HCT116 (cell line): ENCODE data around the gene METTL25. TPM values are rescaled to one million over a fixed set of nuclear protein-coding genes. Genes with fewer than 3 reads are reported as not detected.

ENCODE experiments used
- ATAC-seq: fragments of 200-7000 bp; cut with Tn5 transposase; 2 replicates; pipeline ENCODE4 v1.9.1; 2020; ENCODE audit warnings: mild to moderate bottlenecking, moderate library complexity
- BruUV-seq: library from RNA; stranded (reverse); fragments of 400-500 nt; replicated peaks from 2 replicates; lab custom pipeline; 2021; lab: Mats Ljungman, UMichigan
- CTCF ChIA-PET: fragments of 300-600 bp; sonication (Branson Sonifier 250); formaldehyde crosslinking; loops from one replicate; lab custom pipeline; 2021; ENCODE audit warnings: antibody characterized with exemption; lab: Charles Lee
- POLR2A ChIA-PET: fragments of 300-600, 350-600 bp; sonication (Branson Sonifier 250); formaldehyde crosslinking; loops from one replicate; lab custom pipeline; 2021; ENCODE audit warnings: antibody characterized with exemption; lab: Charles Lee
- RAD21 ChIA-PET, 2 experiments: fragments of 300-600 bp; sonication (Branson Sonifier 250); formaldehyde crosslinking; loops; one replicate each; lab custom pipeline; 2023; ENCODE audit warnings: low total read pairs in 2 of 2; ENCODE audit not compliant: uncharacterized antibody in 2 of 2, unreplicated experiment in 2 of 2, low non-redundant PET in 1 of 2; lab: Charles Lee
- DNase-seq: peaks from one replicate; pipeline ENCODE4 v3.0.0-alpha.2; 2010; ENCODE audit warnings: low read depth, low spot score
- H2AFZ ChIP-seq: fragments of 200-600 bp; shearing (Covaris generic), sonication (generic); 2 replicates; pipeline ENCODE4 v1.6.1; 2017; ENCODE audit warnings: low read depth, mixed run types, mixed read lengths, antibody characterized with exemption, low read length; ENCODE audit not compliant: poor library complexity, severe bottlenecking
- H3K27ac ChIP-seq: 2 replicates; pipeline ENCODE4 v1.5.1; 2012; ENCODE audit warnings: low read depth, low read length
- H3K27me3 ChIP-seq: fragments of 200-600 bp; sonication (generic); 2 replicates; pipeline ENCODE4 v1.6.1; 2016; ENCODE audit warnings: mixed run types, low read length, mixed read lengths; ENCODE audit not compliant: insufficient read depth
- H3K36me3 ChIP-seq, 2 experiments: fragments of 200-500 bp in 1 of 2; fragments of 200-600 bp in 1 of 2; sonication (Bioruptor generic) in 1 of 2; sonication (generic) in 1 of 2; 2 replicates each; pipeline versions ENCODE4 v1.5.1 to v1.6.1; 2014 to 2016; ENCODE audit warnings: low read length in 2 of 2, inconsistent platforms in 1 of 2, mixed read lengths in 1 of 2, mixed run types in 1 of 2; ENCODE audit not compliant: insufficient read depth in 2 of 2, control insufficient read depth in 1 of 2
- H3K4me1 ChIP-seq, 2 experiments: fragments of 200-600 bp in 1 of 2; sonication (generic) in 1 of 2; 2 replicates each; pipeline versions ENCODE4 v1.5.1 to v1.6.1; 2012 to 2017; ENCODE audit warnings: low read length in 2 of 2, inconsistent platforms in 1 of 2, mild to moderate bottlenecking in 1 of 2, mixed read lengths in 1 of 2, mixed run types in 1 of 2, moderate library complexity in 1 of 2; ENCODE audit not compliant: insufficient read depth in 2 of 2, control insufficient read depth in 1 of 2
- H3K4me2 ChIP-seq: fragments of 200-600 bp; sonication (generic); 2 replicates; pipeline ENCODE4 v1.6.1; 2017; ENCODE audit warnings: mixed run types, low read length, mixed read lengths
- H3K4me3 ChIP-seq, 2 experiments: fragments of 200-600 bp in 1 of 2; sonication (generic) in 1 of 2; replicated peaks in 1 of 2; 2 replicates each; pipeline ENCODE4 v1.5.1; 2011 to 2016; ENCODE audit warnings: low read length in 2 of 2, control low read depth in 1 of 2, low read depth in 1 of 2, mild to moderate bottlenecking in 1 of 2, mixed read lengths in 1 of 2, mixed run types in 1 of 2
- H3K79me2 ChIP-seq: fragments of 200-600 bp; sonication (generic); 2 replicates; pipeline ENCODE4 v1.6.1; 2017; ENCODE audit warnings: mild to moderate bottlenecking, mixed run types, low read length, moderate library complexity, mixed read lengths; ENCODE audit not compliant: insufficient read depth
- H3K9ac ChIP-seq: fragments of 200-600 bp; sonication (generic); 2 replicates; pipeline ENCODE4 v1.6.1; 2016; ENCODE audit warnings: low read length, mixed read lengths
- H3K9me2 ChIP-seq: fragments of 200-600 bp; sonication (generic), shearing (Covaris generic); 2 replicates; pipeline ENCODE4 v1.6.1; 2017; ENCODE audit warnings: mixed run types, mild to moderate bottlenecking, moderate library complexity; ENCODE audit not compliant: insufficient read depth
- H3K9me3 ChIP-seq, 2 experiments: fragments of 200-500 bp in 1 of 2; fragments of 200-600 bp in 1 of 2; sonication (Bioruptor generic) in 1 of 2; sonication (generic) in 1 of 2; 2 replicates each; pipeline ENCODE4 v1.6.1; 2014 to 2017; ENCODE audit warnings: low read length in 2 of 2, mixed read lengths in 2 of 2, inconsistent platforms in 1 of 2, low read depth in 1 of 2, mild to moderate bottlenecking in 1 of 2, mixed run types in 1 of 2, moderate library complexity in 1 of 2; ENCODE audit not compliant: control insufficient read depth in 1 of 2, insufficient read depth in 1 of 2
- H4K20me1 ChIP-seq: fragments of 200-600 bp; sonication (generic), shearing (Covaris generic); 2 replicates; pipeline ENCODE4 v1.6.1; 2017; ENCODE audit warnings: mixed run types, mild to moderate bottlenecking, moderate library complexity; ENCODE audit not compliant: insufficient read depth
- CTCF ChIP-seq, 3 experiments: fragments of 200-600 bp in 1 of 3; sonication (generic) in 1 of 3; IDR thresholded peaks in 2 of 3; conservative IDR thresholded peaks in 1 of 3; 2 replicates each; pipeline ENCODE4 v1.5.1; 2012 to 2017; ENCODE audit warnings: low read depth in 2 of 3, low read length in 2 of 3, antibody characterized with exemption in 1 of 3, borderline replicate concordance in 1 of 3, control low read depth in 1 of 3, mild to moderate bottlenecking in 1 of 3, mixed read lengths in 1 of 3, mixed run types in 1 of 3, moderate library complexity in 1 of 3; ENCODE audit not compliant: insufficient read depth in 1 of 3
- ELF1 ChIP-seq: IDR thresholded peaks from 2 replicates; pipeline ENCODE4 v1.6.1; 2012; ENCODE audit warnings: low read depth, borderline replicate concordance
- EZH2phosphoT487 ChIP-seq: fragments of 200-600 bp; IDR thresholded peaks from 2 replicates; pipeline ENCODE4 v1.6.1; 2018; ENCODE audit warnings: antibody characterized with exemption, borderline replicate concordance
- FOSL1 ChIP-seq: IDR thresholded peaks from 2 replicates; pipeline ENCODE4 v1.6.1; 2012; ENCODE audit warnings: low read depth
- JUND ChIP-seq: IDR thresholded peaks from 2 replicates; pipeline ENCODE4 v1.6.1; 2012
- POLR2A ChIP-seq: IDR thresholded peaks from 2 replicates; pipeline ENCODE4 v1.7.0; 2011; ENCODE audit warnings: borderline replicate concordance; ENCODE audit not compliant: insufficient read depth, insufficient read length; ENCODE audit errors: extremely low read depth
- POLR2AphosphoS5 ChIP-seq: IDR thresholded peaks from 2 replicates; pipeline ENCODE4 v1.6.1; 2011; ENCODE audit warnings: mild to moderate bottlenecking, low read depth, low read length, moderate library complexity
- REST ChIP-seq: IDR thresholded peaks from 2 replicates; pipeline ENCODE4 v1.6.1; 2012; ENCODE audit warnings: low read depth
- SP1 ChIP-seq: IDR thresholded peaks from 2 replicates; pipeline ENCODE4 v1.6.1; 2012; ENCODE audit warnings: low read depth
- SRF ChIP-seq: IDR thresholded peaks from 2 replicates; pipeline ENCODE4 v1.6.1; 2012; ENCODE audit warnings: low read depth
- TCF7L2 ChIP-seq: IDR thresholded peaks from 2 replicates; pipeline ENCODE4 v1.7.0; 2011; ENCODE audit warnings: borderline replicate concordance, inconsistent platforms; ENCODE audit not compliant: insufficient read depth, insufficient read length; ENCODE audit errors: extremely low read depth
- ZBTB33 ChIP-seq: IDR thresholded peaks from 2 replicates; pipeline ENCODE4 v1.6.1; 2011; ENCODE audit warnings: mild to moderate bottlenecking, low read length, moderate library complexity; ENCODE audit not compliant: insufficient replicate concordance; ENCODE audit errors: extremely low read depth
- ZFX ChIP-seq: fragments of 450-650 bp; IDR thresholded peaks from 2 replicates; pipeline ENCODE4 v1.6.1; 2017
- ZNF274 ChIP-seq: fragments of 200-500 bp; sonication (Bioruptor generic); IDR thresholded peaks from 2 replicates; pipeline ENCODE4 v1.6.1; 2014; ENCODE audit warnings: mild to moderate bottlenecking, low read depth, low read length, inconsistent platforms
- intact Hi-C: fragments of 100-400 bp; cut with micrococcal nuclease; formaldehyde crosslinking; loops from 2 replicates; pipeline ENCODE4 v1.10.0; 2022
- total RNA-seq: library from RNA; stranded (reverse); gene quantifications from one replicate; pipeline ENCODE4 v1.2.1, GENCODE V29; 2021; ENCODE audit not compliant: unreplicated experiment

METTL25 gene
- total RNA-seq, 1 experiment from 2014 or later, result 4.4 TPM

- Histone ChIP-seq H3K9me3 (no peaks in the 10 kb centered on the region), H3K4me3 (no peak overlapping the region), H3K79me2 (no peaks in the 10 kb centered on the region), H3K4me2 (no peak overlapping the region), H3K27me3 (no peaks in the 10 kb centered on the region), H3K27ac (no peak overlapping the region), H2AFZ (no peak overlapping the region), H3K9me2 (no peaks in the 10 kb centered on the region), H3K36me3 (no peaks in the 10 kb centered on the region), H3K9ac (no peak overlapping the region), H3K4me1 (no peaks in the 10 kb centered on the region), H4K20me1 (no peaks in the 10 kb centered on the region)
- RAD21 ChIA-PET, result no interaction called here
- TF ChIP-seq SRF (no peak), JUND (no peak), ZBTB33 (no peak), REST (no peak), ELF1 (no peak), ZFX (no peak), ZNF274 (no peak), POLR2AphosphoS5 (no peak), SP1 (no peak), POLR2A (no peak), TCF7L2 (no peak), EZH2phosphoT487 (no peak), FOSL1 (no peak), CTCF (IDR thresholded peaks at IDR 0.05 in 2 of 3, conservative IDR thresholded peaks at IDR 0.05 in 1 of 3; ENCODE audit: borderline replicate concordance in 1 of 3, insufficient read depth in 1 of 3, low read depth in 2 of 3, low read length in 2 of 3) (no peak)
- CTCF ChIA-PET, result interaction anchor here (1.3 kb wide), 1 partner anchor 684 kb away, joined by 4 read pairs; no protein-coding TSS in a partner anchor
- POLR2A ChIA-PET, result no interaction called here
- no peak for DNase-seq
- no peak for ATAC-seq
- intact Hi-C loops, result loop anchor here (1.0 kb wide), 1 partner anchor 684 kb away; no protein-coding TSS in a partner anchor
- no TSS peak for BruUV-seq
Observed at GRCh38 chr12:82327861-82328260, 30.5 kb upstream of the METTL25 start.
